SU-DHL-6 (cell line): Measurements from ENCODE around the gene THG1L.
"Not testable (repeated sequence)": the region's sequence is repeated elsewhere in the genome, so short reads cannot be mapped to it uniquely, and the experiment has no call there.

Source experiments
- H2AFZ ChIP-seq: fragments of 200-600 bp; sonication (generic); 2 replicates; pipeline ENCODE4 v1.6.1; 2014; ENCODE audit warnings: low read depth, mild to moderate bottlenecking, moderate library complexity, mixed read lengths, antibody characterized with exemption, low read length; ENCODE audit not compliant: severe bottlenecking
- H3F3A ChIP-seq: fragments of 200-600 bp; shearing (Covaris generic); 2 replicates; pipeline ENCODE4 v1.6.0; 2016; ENCODE audit warnings: antibody characterized with exemption, mild to moderate bottlenecking; ENCODE audit not compliant: insufficient read depth
- H3K27ac ChIP-seq: fragments of 200-600 bp; sonication (generic); 2 replicates; pipeline ENCODE4 v1.5.1; 2016; ENCODE audit warnings: low read depth, mild to moderate bottlenecking, low read length, moderate library complexity, mixed read lengths
- H3K27me3 ChIP-seq: fragments of 200-600 bp; sonication (generic), shearing (Covaris generic); 2 replicates; pipeline ENCODE4 v1.6.0; 2014; ENCODE audit warnings: mild to moderate bottlenecking, low read length
- H3K36me3 ChIP-seq: fragments of 200-600 bp; sonication (generic); 2 replicates; pipeline ENCODE4 v1.6.1; 2014; ENCODE audit warnings: mild to moderate bottlenecking, low read length, mixed read lengths
- H3K4me2 ChIP-seq: fragments of 300-600, 200-600 bp; shearing (Covaris generic), sonication (generic); 2 replicates; pipeline ENCODE4 v1.6.0; 2014; ENCODE audit warnings: low read length, low read depth, mild to moderate bottlenecking; ENCODE audit not compliant: poor library complexity, severe bottlenecking
- H3K4me3 ChIP-seq: fragments of 200-600 bp; sonication (generic); 2 replicates; pipeline ENCODE4 v1.5.1; 2014; ENCODE audit warnings: antibody characterized with exemption, low read length, mild to moderate bottlenecking, mixed read lengths; ENCODE audit not compliant: insufficient read depth, poor library complexity, severe bottlenecking
- H3K79me2 ChIP-seq: fragments of 200-600 bp; sonication (generic); 2 replicates; pipeline ENCODE4 v1.6.1; 2014; ENCODE audit warnings: mild to moderate bottlenecking, low read length, moderate library complexity; ENCODE audit not compliant: insufficient read depth
- H3K9ac ChIP-seq: fragments of 200-600 bp; sonication (generic); 2 replicates; pipeline ENCODE4 v1.7.0; 2014; ENCODE audit warnings: mild to moderate bottlenecking, low read length
- H3K9me2 ChIP-seq: fragments of 200-600 bp; sonication (generic); replicated peaks from 2 replicates; pipeline ENCODE4 v1.6.1; 2014; ENCODE audit warnings: low read length; ENCODE audit not compliant: insufficient read depth
- H3K9me3 ChIP-seq: fragments of 200-600 bp; sonication (generic); 2 replicates; pipeline ENCODE4 v1.6.1; 2014; ENCODE audit warnings: low read length, mixed read lengths; ENCODE audit not compliant: insufficient read depth
- H4K20me1 ChIP-seq: fragments of 200-600 bp; sonication (generic); 2 replicates; pipeline ENCODE4 v1.6.1; 2014; ENCODE audit warnings: low read depth, mild to moderate bottlenecking, antibody characterized with exemption, low read length, moderate library complexity, mixed read lengths
- CTCF ChIP-seq: fragments of 200-600 bp; sonication (generic); IDR thresholded peaks from one replicate; pipeline ENCODE4 v1.5.1; 2017; ENCODE audit warnings: antibody characterized with exemption, mild to moderate bottlenecking, low read length, moderate library complexity; ENCODE audit not compliant: insufficient read depth, poor library complexity, severe bottlenecking
- EZH2phosphoT487 ChIP-seq: fragments of 200-600 bp; sonication (generic), shearing (Covaris generic); conservative IDR thresholded peaks from 2 replicates; pipeline ENCODE4 v1.6.1; 2018; ENCODE audit warnings: mild to moderate bottlenecking, antibody characterized with exemption, low read length, moderate library complexity, mixed read lengths

The THG1L gene

GRCh38 chr5:157731272-157732129, at the start of gene THG1L:
THG1L (plus strand) TSS chr5:157731420; CDS start chr5:157731441, 21 bp downstream.
- H3K36me3 ChIP-seq: peaks cover 18% of the 10 kb centered on the region
- H3F3A ChIP-seq: peaks cover 21% of the 10 kb centered on the region
- H3K4me2 ChIP-seq: peak within 1 kb of the TSS; percentile 94
- H3K27ac ChIP-seq: peak within 1 kb of the TSS; percentile 93
- TF ChIP-seq EZH2phosphoT487: no peak
- no peak for TF ChIP-seq CTCF
- H3K79me2 ChIP-seq: peaks cover 10% of the 10 kb centered on the region; the same call in 1 of the 2 replicates
- no peaks in the 10 kb centered on the region for H3K27me3 ChIP-seq
- H3K4me3 ChIP-seq: peak within 1 kb of the TSS; percentile 75
- H3K9me3 ChIP-seq: no peaks in the 10 kb centered on the region
- no peaks in the 10 kb centered on the region for H3K9me2 ChIP-seq
- peak within 1 kb of the TSS; percentile 70 for H3K9ac ChIP-seq
- H4K20me1 ChIP-seq: no peaks in the 10 kb centered on the region
- H2AFZ ChIP-seq: peak within 1 kb of the TSS; percentile 43

GRCh38 chr5:157682257-157682656, 49.0 kb upstream of the THG1L start:
- no peaks in the 10 kb centered on the region for H3K9me3 ChIP-seq
- no peaks in the 10 kb centered on the region for H3F3A ChIP-seq
- no peak overlapping the region for H2AFZ ChIP-seq
- H3K36me3 ChIP-seq: no peaks in the 10 kb centered on the region
- H4K20me1 ChIP-seq: no peaks in the 10 kb centered on the region
- H3K4me2 ChIP-seq: no peak overlapping the region
- no peak overlapping the region for H3K27ac ChIP-seq
- no peaks in the 10 kb centered on the region for H3K79me2 ChIP-seq
- no peak overlapping the region for H3K4me3 ChIP-seq
- no peaks in the 10 kb centered on the region for H3K27me3 ChIP-seq
- TF ChIP-seq EZH2phosphoT487 (no peak), CTCF (no peak)
- no peak overlapping the region for H3K9ac ChIP-seq
- no peaks in the 10 kb centered on the region for H3K9me2 ChIP-seq

- not testable (repeated sequence) for H3K79me2 ChIP-seq, H3K27ac ChIP-seq
These were observed 44.7 kb upstream of the THG1L start for GRCh38 chr5:157686276-157687197.

More at GRCh38 chr5:157686276-157687197, 44.7 kb upstream of the THG1L start:
- H2AFZ ChIP-seq, H3K4me3 ChIP-seq, H3K9me3 ChIP-seq, H3K9ac ChIP-seq, H4K20me1 ChIP-seq, H3K4me2 ChIP-seq, H3K27me3 ChIP-seq, H3K36me3 ChIP-seq, H3F3A ChIP-seq, H3K9me2 ChIP-seq: not testable (repeated sequence)
